ACC112 (cell line): ENCODE data around the gene PCDH12.
"Not testable (repeated sequence)": the region's sequence is repeated elsewhere in the genome, so short reads cannot be mapped to it uniquely, and the experiment has no call there.

ENCODE experiments used
- H2AFZ ChIP-seq: fragments of 200-600 bp; sonication (generic); one replicate; pipeline ENCODE4 v1.6.0; 2017; ENCODE audit warnings: antibody characterized with exemption, low read length; ENCODE audit not compliant: unreplicated experiment
- H3K27ac ChIP-seq: fragments of 200-600 bp; sonication (generic); 2 replicates; pipeline ENCODE4 v1.5.1; 2014; ENCODE audit warnings: low read depth, mild to moderate bottlenecking, antibody characterized with exemption, low read length, moderate library complexity
- H3K27me3 ChIP-seq: fragments of 200-600 bp; sonication (generic); 2 replicates; pipeline ENCODE4 v1.6.1; 2014; ENCODE audit warnings: mild to moderate bottlenecking, antibody characterized with exemption, low read length, moderate library complexity, mixed read lengths; ENCODE audit not compliant: insufficient read depth
- H3K36me3 ChIP-seq: fragments of 200-600 bp; sonication (generic); 2 replicates; pipeline ENCODE4 v1.6.1; 2016; ENCODE audit warnings: mild to moderate bottlenecking, antibody characterized with exemption, low read length, moderate library complexity, mixed read lengths; ENCODE audit not compliant: insufficient read depth
- H3K4me1 ChIP-seq: fragments of 200-600 bp; sonication (generic); one replicate; pipeline ENCODE4 v1.6.1; 2016; ENCODE audit warnings: low read length, mixed read lengths; ENCODE audit not compliant: insufficient read depth, unreplicated experiment, control insufficient read depth
- H3K4me3 ChIP-seq: fragments of 200-600 bp; sonication (generic); 2 replicates; pipeline ENCODE4 v1.5.1; 2014; ENCODE audit warnings: mild to moderate bottlenecking, low read depth, low read length
- H3K79me2 ChIP-seq: fragments of 200-600 bp; sonication (generic); one replicate; pipeline ENCODE4 v1.6.0; 2016; ENCODE audit warnings: low read length; ENCODE audit not compliant: control insufficient read depth, unreplicated experiment, insufficient read depth

Gene PCDH12

DNA sequence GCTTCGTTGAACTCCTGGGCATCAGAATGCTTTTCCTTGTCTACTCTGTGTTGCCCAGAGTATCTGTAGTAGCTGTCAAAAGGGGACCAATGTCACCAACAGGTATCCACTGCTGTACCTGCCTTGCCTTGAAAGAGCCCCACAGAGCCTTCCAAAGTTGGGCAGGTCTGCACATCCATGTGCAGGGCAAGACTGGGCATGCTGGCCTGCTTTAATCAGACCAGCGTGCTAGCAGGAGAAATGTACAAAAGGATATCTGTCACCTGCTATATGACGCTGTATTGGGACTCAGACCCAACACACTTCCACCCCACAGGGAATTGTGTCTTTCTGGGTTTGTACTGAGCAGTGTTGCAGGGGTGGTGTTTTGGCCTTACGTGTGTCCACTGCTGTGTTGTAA, 22.5 kb downstream of the PCDH12 start:
- Histone ChIP-seq H3K79me2 (no peaks in the 10 kb centered on the region), H3K4me3 (no peak overlapping the region), H2AFZ (no peak overlapping the region), H3K4me1 (peaks cover 2% of the 10 kb centered on the region), H3K27ac (no peak overlapping the region), H3K27me3 (no peaks in the 10 kb centered on the region), H3K36me3 (peaks cover 14% of the 10 kb centered on the region; the same call in 1 of the 2 replicates)

- no peak overlapping the region for H2AFZ ChIP-seq
- H3K79me2 ChIP-seq, result no peaks in the 10 kb centered on the region
Observed at GRCh38 chr5:141934099-141934844, 23.7 kb downstream of the PCDH12 start.

GRCh38 chr5:141933151-141933550, 24.9 kb downstream of the PCDH12 start:
- H3K79me2 ChIP-seq, result no peaks in the 10 kb centered on the region
- H3K27me3 ChIP-seq, result no peaks in the 10 kb centered on the region
- H3K27ac ChIP-seq, result no peak overlapping the region
- no peaks in the 10 kb centered on the region for H3K4me1 ChIP-seq
- H2AFZ ChIP-seq, result no peak overlapping the region
- H3K4me3 ChIP-seq, result no peak overlapping the region
- H3K36me3 ChIP-seq, result peaks cover 19% of the 10 kb centered on the region; the same call in 1 of the 2 replicates

More at GRCh38 chr5:141934099-141934844, 23.7 kb downstream of the PCDH12 start:
- H3K27me3 ChIP-seq, result no peaks in the 10 kb centered on the region
- H3K4me3 ChIP-seq, result no peak overlapping the region
- no peak overlapping the region for H3K27ac ChIP-seq
- no peaks in the 10 kb centered on the region for H3K4me1 ChIP-seq
- peaks cover 17% of the 10 kb centered on the region; the same call in 1 of the 2 replicates for H3K36me3 ChIP-seq

GRCh38 chr5:141931694-141932093, 26.3 kb downstream of the PCDH12 start:
- Histone ChIP-seq H3K27ac (no peak overlapping the region), H3K27me3 (no peaks in the 10 kb centered on the region), H2AFZ (no peak overlapping the region), H3K79me2 (no peaks in the 10 kb centered on the region), H3K36me3 (peaks cover 22% of the 10 kb centered on the region), H3K4me3 (no peak overlapping the region), H3K4me1 (no peaks in the 10 kb centered on the region)

- Histone ChIP-seq H2AFZ (no peak overlapping the region), H3K4me3 (no peak overlapping the region), H3K27me3 (no peaks in the 10 kb centered on the region), H3K4me1 (no peaks in the 10 kb centered on the region), H3K79me2 (peaks cover 3% of the 10 kb centered on the region), H3K36me3 (peaks cover 29% of the 10 kb centered on the region), H3K27ac (no peak overlapping the region)
Observed at GRCh38 chr5:141929398-141930058, 28.5 kb downstream of the PCDH12 start.

- Histone ChIP-seq H3K79me2 (peaks cover 9% of the 10 kb centered on the region), H3K4me3 (no peak overlapping the region), H3K36me3 (peaks cover 29% of the 10 kb centered on the region), H3K27me3 (no peaks in the 10 kb centered on the region), H3K27ac (no peak overlapping the region), H3K4me1 (peaks cover 4% of the 10 kb centered on the region), H2AFZ (no peak overlapping the region)
Observed at GRCh38 chr5:141928051-141928450, 30.0 kb downstream of the PCDH12 start.

- H2AFZ ChIP-seq, result no peak overlapping the region
- H3K4me3 ChIP-seq, result no peak overlapping the region
- H3K27me3 ChIP-seq, result no peaks in the 10 kb centered on the region
- H3K36me3 ChIP-seq, result peaks cover 27% of the 10 kb centered on the region
- H3K27ac ChIP-seq, result no peak overlapping the region
- H3K79me2 ChIP-seq, result peaks cover 13% of the 10 kb centered on the region
- peaks cover 4% of the 10 kb centered on the region for H3K4me1 ChIP-seq
Observed at GRCh38 chr5:141926434-141926833, 31.6 kb downstream of the PCDH12 start.

DNA sequence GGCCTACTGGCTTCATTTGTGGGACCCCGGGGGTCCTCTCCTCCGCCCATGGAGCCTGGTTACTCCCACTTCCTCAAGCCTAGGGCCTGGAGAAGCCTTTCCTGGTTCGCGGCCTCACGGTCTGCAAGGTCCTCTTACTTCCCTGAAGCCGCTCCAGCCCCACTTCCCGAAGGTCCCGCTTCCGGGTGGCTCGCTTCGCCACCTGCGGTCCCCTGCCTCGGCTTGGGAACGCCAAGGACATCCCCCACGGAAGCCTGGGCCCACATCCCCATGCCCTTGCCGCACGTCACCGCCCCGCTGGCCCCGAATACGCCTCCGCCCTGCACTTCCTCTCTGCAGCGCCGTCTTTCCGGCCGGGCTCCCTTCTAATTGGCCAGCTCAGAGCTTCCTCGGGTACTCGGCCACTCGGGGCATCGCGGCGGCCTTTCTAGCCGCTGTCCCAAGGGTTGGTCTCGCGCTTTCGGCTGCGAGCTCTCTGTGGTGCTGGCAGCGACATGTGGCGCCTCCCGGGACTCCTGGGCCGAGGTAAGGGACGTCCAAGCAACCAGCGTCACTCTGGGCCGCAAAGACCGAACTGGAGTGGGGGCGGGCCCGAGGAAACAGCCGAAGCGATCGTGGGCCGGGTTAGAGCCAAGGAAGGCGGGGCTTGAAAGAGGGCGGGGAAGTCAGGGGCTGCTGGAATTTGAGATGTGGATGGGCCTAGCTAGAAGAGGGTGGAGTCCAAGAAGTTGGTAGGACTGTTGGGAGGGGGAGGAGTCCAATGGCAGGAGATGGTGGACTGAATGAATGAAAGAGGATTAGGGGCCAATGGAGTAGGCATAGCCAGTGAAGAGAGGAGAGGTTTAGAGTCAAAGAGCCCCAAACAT, 34.3 kb downstream of the PCDH12 start, which contains the start of gene DELE1:
Gene DELE1 (plus strand): TSS at position 424 of the 866 bp plus-strand sequence. CDS start 71 bp downstream, at position 495.
- H3K36me3 ChIP-seq, result peaks cover 14% of the 10 kb centered on the region
- H3K4me1 ChIP-seq, result peaks cover 4% of the 10 kb centered on the region
- peak within 1 kb of the TSS; percentile 92 for H3K27ac ChIP-seq
- peak within 1 kb of the TSS; percentile 88 for H3K4me3 ChIP-seq
- peaks cover 13% of the 10 kb centered on the region for H3K79me2 ChIP-seq
- H3K27me3 ChIP-seq, result no peaks in the 10 kb centered on the region
- peak within 1 kb of the TSS; percentile 97 for H2AFZ ChIP-seq

DNA sequence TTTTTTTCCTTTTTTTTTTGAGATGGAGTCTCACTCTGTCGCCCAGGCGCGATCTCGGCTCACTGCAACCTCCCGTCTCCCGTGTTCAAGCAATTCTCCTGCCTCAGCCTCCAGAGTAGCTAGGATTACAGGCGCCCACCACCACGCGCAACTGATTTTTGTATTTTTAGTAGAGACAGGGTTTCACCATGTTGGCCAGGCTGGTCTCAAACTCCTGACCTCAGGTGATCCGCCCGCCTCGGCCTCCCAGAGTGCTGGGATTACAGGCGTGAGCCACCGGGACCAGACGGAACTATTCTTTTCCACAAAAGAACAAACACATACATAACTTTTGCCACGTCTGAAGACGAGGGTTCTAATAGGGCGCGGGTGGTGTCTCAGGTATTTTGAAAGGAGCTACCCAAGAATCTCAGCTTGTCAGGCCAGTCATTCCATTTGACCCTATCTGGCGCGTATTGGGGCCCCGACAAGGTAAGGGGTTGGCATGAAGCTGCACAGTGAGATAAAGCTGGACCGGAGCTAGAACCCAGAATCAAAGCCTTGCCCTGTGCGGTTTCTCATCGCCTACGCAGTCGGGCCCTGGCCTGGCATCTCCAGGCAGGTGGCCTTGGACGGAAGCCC, 35.1 kb downstream of the PCDH12 start:
- Histone ChIP-seq H3K79me2 (peaks cover 13% of the 10 kb centered on the region), H3K36me3 (peaks cover 10% of the 10 kb centered on the region), H3K27ac (peak overlapping the region; percentile 92), H2AFZ (peak overlapping the region; percentile 74), H3K4me3 (peak overlapping the region; percentile 88)
- H3K27me3 ChIP-seq, H3K4me1 ChIP-seq: not testable (repeated sequence)

GRCh38 chr5:141920771-141921170, 37.2 kb downstream of the PCDH12 start:
- H3K4me1 ChIP-seq, result peaks cover 4% of the 10 kb centered on the region
- no peak overlapping the region for H2AFZ ChIP-seq
- peaks cover 12% of the 10 kb centered on the region; the same call in 1 of the 2 replicates for H3K27me3 ChIP-seq
- no peak overlapping the region for H3K27ac ChIP-seq
- H3K79me2 ChIP-seq, result peaks cover 13% of the 10 kb centered on the region
- no peak overlapping the region for H3K4me3 ChIP-seq
- H3K36me3 ChIP-seq, result no peaks in the 10 kb centered on the region
